Stimulated activated CD4-positive, alpha-beta T cell treated with anti-CD3 and anti-CD28 coated beads, Interleukin-1b, Interleukin-23, amount 100 ng/mL, for 4 hours (primary cell): Measurements from ENCODE around the gene ZFP36L2.

Source experiments
- DNase-seq, 2 donors: peaks; one replicate each; pipeline ENCODE4 v3.0.0-alpha.2; 2020; ENCODE audit warnings: low read depth in 2 of 2

Gene ZFP36L2

DNA sequence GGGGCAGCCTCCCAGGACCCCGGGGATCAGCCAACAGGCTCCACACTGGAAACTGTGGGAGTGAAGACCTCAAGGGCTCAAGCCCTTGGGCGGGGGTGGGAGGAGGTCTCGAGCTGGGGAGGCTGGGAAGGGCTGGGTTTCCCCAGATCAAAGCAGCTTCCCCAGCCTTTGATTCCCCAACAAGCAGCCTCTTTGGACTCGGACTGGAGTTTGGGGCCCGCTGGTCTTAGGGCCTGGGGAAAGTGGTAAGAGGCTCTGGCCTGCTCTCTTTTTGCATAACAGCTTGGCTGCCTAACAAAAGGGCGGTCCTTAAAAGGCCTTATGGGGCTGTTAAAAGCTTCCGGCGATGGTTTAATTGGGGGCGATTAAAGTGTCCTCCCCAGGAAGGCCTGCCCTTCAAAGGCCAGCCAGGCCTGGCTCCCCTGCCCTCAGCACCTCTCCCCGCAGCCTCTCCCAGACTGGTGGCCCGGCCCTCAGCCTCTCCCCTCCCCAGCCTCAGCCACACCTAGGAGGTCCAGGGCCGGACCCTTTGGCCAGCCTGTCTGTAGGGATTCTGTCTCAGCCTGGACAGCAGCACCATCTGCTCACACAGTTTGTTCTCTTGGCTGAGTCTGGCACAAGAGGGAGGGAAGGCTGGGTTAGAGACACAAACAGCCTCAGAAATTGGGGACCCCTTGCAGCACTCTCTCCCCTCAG, 39.6 kb downstream of the ZFP36L2 start:
- DNase-seq = no peak

DNA sequence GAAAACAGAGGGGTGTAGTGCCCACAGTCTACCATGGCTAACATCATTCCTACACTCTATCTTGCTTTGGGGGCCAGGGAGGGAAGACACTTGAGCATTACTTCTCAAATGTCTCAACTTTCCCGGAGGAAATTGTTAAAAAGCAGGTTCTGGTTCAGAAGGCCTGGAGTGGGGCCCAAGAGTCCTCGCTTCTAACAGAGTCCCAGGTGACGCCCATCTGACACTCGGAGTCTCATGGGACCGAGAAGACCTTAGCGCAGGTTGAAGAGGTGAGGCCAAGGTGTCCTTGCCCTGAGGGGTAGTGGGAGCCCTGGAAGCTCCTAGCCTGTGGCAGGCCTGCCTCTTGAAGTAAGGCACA, 40.1 kb downstream of the ZFP36L2 start:
- no peak for DNase-seq

DNA sequence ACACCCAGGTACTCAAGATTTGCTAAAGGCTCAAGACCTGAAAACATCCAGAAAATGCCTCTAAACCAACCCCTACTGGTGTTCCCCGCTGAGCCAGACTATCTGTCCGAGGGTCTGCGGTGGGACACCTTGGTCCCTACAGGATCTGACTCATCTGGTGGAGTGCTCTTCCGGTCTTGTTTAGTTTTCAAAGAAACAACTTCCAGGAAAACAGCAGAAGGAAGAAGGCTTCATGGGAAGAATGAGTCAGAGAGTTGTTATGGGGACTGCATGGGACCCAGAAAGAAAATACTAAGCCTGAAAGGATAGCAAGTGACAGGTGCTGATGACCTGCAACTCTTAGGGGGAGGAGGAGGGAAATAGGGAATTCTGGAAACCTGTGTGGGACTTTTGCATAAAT, 41.3 kb downstream of the ZFP36L2 start:
- no peak for DNase-seq

DNA sequence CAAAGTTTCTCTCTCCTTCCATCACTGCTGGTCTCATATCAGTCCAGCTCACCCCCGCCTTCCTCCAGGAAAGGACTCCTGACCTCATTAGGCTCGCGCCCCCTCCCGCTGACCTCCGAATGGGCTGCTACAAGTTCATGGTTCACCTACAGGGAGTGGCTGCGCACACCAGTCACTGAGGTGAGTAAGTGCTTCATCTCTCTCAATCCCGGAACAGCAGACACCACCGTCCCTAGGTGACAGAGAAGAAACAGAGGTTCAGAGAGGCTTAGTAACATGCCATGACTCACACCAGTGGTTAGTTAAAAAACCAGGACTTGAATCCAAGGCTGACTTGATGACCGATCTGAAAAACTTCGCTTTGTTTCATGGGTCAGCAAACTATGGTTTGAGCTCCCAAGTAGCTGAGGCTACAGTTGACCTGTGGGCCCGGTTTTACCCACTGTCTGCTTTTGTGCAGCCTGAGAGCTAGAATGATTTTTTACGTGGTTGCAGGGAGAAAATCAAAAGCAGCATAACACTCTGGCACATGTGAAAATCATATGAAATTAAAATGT, 42.0 kb downstream of the ZFP36L2 start:
- peak in 1 of 2 donors; percentile 40 for DNase-seq

DNA sequence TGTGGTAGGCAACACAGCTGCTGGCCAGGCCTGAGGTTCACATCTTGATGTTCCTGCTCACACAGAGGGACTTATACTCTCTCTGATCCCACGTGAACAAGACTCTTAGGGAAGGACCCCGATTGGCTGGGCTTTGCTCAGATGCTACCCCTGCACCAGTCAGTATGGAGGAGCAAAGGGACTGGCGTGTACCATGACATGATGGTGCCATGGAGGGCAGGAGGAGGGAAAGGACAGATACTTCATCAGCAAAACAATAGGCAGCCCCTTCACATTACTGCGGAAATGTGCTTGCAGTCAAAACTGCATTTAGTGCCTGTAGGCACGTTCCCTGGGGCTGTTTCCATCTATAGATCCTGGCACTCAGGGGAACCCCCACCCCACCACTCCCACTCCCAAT, 42.7 kb downstream of the ZFP36L2 start:
- no peak for DNase-seq

DNA sequence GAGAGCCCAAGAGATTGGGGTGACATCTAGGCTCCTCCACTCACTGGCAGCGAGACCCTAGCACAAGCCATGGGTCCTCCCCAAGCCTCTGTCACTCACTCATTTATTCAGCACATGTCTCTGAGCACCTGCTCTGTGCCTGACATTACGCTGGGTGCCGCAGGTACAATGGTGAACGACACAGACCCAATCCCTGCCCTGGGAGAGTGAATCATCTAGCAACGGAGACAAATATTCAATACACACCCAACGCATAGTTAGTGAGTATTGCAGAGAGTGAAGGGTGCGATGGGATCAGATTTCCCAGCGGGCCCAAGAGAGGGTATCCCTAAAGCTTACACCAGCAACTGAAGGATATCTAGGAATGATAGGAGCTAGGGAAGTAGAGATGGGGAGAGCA, 45.5 kb downstream of the ZFP36L2 start:
- no peak for DNase-seq

DNA sequence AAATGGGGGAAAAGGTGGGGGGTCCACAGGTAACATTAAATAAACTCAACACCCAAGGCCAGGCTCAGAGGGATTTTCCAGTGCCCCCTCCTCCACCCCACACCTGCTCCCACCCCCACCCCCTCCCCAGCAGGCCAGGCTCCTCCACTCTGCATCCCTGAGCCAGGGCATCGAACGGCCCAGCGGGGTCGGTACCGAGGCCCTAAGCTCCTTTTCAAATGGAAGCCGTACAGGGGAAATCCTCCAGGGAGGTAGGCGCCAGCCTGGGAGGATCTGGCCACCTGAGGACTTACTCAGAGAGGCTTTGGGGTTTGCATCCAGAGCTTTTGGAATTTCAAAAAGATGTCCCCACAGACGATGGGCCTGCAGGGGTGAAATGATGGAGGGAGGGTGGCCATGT, 46.5 kb downstream of the ZFP36L2 start:
- no peak for DNase-seq

DNA sequence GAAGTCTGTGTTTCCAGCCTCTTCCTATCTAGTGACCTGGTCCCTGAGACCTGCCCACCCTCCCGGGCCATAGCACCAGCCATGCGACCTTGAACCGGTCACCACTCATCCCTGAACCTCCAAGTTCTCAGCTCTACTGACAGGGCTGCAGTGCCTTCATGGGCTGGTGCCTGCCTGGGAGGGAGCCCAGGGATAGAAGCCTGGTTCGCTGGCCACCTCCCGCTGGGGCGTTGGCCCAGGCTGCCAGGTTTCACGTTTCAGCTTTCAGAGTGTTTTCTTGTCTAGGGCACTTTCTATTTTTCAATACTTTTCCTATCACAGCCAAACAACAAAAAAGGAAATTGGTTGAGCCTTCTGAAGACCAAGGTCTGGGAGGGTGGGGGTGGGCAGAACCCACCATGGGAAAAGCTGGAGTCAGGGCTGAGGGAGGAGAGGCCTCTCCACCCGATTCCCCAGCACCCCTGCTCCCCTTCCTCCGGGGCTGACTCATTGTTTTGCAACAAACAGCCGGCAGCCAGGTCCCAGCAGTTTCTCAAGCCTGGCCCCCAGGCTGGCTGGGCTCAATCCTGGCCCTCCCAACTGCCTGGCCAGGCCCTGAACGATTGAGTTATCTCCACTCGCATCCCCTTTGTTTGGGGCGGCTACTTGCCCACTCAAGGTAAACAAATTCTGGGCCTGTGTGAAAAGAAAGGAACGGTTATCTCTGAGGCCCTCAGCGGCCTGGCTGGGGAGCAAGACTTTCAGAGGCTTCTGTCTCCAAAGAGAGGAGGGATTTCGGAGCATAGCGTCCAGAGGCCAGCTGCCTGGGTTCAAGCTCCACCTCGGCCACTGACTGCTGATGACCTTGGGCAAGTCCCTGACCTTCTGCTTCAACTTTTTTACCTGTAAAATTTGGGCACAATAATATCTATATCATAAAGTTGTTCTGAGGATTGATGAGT, 47.5 kb downstream of the ZFP36L2 start:
- DNase-seq = no peak

DNA sequence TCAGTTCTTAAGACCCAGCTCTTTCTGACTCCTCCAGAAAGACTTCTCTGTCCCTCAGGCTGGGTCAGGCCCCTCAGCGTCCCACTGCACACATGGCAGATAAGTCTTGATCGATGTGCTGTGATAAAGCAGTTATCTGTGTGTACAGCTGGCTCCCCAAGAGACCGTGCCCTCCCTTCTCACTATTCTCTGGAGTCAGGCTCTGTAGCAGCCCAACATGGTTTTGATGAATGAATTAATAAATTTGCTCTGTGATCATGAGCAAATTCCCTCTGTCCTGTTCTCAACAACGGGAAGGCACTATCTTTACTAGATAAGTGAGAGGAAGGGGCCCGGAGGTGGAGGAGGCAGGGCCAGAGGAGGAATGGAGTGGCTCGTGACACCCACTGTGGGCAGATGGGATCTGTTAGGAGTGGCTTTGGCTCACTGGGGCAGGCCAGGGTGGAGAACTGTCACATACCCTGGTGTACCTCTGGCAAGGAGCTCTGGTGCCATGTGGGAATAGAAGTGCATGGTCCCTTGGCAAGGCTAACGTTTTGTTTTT, 48.3 kb downstream of the ZFP36L2 start:
- DNase-seq = no peak

DNA sequence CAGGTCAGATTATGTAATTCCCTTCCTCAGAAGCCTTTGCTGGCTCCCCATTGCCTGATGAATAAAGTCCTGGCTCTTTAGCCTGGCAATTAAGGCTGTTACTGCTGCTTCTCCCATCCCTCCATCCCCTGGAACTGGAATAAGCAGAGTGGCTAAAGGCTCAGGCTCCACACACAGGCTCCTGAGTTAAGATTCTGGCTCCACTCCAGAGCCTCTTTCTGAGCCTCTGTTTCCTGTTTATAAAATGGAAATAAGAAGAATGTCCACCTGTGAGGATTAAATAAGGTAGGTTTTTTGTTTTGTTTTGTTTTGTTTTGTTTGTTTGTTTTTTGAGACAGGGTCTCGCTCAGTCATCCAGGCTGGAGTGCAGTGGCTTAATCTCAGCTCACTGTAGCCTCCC, 50.0 kb downstream of the ZFP36L2 start:
- no peak for DNase-seq

DNA sequence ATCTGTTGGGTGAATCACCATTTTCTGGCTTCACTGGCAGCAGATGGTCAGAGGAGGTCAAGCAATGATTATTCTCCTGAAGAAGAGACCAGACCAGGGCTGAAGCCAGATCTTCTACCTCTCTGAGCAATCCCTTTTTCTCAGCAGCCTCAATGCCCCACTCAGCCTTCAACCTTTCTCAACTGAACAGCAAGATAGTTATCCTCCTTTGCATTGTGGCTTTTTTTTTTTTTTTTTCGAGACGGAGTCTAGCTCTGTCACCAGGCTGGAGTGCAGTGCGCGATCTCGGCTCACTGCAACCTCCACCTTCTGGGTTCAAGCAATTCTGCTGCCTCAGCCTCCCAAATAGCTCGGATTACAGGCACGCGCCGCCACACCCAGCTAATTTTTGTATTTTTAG, 50.5 kb downstream of the ZFP36L2 start:
- no peak for DNase-seq

DNA sequence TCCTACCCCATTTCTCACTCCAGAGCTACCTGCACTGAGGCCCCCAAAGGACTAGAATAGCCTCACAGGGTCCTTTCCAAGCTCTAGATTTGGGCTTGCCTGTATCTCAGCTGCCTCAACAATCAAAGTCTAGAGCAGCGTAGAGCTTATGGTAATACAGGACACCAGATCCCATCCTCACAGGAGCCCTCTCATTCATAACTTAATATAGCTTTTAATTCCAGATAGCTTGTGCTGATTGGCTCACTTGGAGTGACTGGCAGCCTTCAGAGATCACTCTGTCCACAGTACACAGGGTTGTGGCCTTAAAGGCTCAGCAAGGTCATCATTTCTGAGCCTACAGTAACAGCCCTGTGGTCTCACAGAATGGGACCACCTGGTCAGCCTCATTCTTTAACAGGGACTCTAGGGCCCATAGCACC, 51.4 kb downstream of the ZFP36L2 start:
- DNase-seq = no peak

DNA sequence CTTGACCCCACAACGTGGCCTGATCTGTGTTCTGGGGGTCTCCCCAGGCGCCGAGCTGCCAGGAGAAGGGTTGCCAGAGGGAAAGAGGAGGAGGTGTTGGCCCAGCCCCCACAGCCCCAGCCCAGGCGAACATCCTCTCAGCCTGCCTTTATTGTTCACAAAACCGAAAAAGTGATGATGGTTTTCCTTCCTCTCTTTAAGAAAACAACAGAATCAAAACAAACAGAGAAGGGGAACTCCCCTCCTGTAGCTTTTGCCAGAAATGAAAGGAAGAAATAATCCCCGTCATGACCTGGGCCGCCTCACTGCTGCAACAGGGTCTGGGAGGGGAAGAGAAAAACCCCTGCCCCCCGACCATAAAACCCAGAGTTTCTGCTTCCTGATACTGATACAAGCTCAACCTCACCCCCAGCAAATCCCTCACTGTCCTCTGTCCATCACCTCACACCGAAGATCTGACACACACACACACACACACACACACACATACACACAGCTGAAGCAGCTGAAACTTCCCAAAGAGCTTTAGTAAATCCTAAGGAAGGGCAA, 52.0 kb downstream of the ZFP36L2 start:
- peak; percentile 56 for DNase-seq
